Medulla oblongata (tissue), 1 donor: ENCODE data around the gene PRSS21.

Experiments used
- DNase-seq: peaks from one replicate; pipeline ENCODE4 v3.0.0-alpha.2; 2015; ENCODE audit errors: extremely low spot score

The PRSS21 gene

DNA sequence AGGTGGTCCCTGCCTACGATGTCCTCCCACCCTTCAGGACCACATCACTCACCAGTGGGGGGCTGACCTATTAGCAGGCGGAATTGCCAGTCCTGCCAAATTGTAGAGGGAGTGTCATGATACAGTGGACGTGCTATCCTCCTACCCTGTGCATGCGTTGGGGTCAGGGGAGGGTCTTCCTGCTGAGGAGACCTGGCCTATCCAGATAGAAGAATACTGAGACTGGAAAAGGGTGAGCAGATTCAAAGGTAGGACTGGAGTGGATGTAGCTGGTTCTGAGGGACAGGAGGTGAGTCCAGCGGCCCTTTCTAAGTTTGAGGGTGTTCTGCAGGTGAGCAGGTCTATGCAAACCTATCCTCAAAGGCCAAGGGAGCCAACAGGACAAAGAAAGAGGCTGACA lies 10.8 kb upstream of the PRSS21 start:
- no peak for DNase-seq

DNA sequence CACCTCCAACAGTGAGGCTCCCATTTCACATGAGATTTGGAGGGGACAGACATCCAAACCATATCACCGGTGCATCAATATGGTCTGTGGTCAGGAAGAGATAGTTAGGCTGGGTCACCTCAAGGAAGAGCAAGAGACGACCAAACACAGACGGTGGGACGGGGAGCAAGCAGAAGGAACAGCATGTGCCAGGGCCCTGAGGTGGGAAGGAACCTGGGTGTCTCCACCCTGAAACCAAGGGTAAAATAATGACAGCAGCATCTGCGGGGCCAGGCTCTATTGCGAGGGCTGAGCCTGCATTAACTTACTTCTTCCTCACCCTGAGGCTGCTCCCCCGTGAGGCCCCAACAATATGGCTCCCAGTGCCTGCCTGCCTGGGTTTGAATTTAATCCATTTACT lies 8.9 kb upstream of the PRSS21 start:
- no peak for DNase-seq

DNA sequence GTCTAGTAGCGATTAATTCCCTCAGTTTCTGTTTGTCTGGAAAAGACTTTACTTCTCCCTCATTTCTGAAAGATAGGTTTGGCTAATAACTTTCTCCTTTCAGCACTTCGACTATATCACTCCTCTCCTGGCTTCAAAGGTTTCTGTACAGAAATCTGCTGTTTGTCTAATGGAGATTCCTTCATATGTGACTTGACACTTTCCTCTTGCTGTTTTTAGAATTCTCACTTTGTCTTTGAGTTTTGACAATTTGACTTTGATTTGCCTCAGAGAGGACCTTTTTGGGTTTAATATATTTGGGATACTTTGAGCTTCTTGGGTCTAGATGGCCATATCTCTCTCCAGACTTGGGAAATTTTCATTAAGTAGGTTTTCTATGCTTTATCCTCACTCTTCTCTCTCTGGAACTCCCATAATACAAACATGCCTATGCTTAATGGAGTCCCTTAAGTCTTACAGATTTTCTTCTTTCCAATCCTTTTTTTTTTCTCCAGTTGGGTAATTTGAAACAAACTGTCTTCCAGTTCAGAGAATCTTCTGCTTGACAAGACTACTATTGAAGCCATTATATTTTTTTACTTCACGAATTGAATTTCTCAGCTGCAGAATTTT lies 7.8 kb upstream of the PRSS21 start:
- no peak for DNase-seq

DNA sequence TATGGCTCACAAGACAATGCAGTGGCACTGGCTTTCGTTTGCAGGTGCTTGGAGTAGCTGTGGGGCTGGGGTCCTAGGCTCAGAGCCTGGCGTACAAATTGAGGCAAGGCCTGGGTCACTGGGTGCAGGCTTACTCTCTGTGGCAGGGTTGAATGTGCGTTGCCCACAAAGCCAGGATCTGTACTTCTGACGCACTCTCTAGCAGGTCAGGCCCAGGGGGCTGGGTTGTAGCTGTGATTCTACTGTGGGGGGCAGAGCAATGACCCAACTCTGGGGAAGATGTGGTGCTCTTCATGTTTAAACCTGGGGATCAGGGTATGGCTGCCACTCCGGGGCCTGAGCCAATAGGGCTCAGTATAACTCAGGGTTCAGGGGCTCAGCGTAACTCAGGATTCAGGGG lies 6.4 kb upstream of the PRSS21 start:
- no peak for DNase-seq

DNA sequence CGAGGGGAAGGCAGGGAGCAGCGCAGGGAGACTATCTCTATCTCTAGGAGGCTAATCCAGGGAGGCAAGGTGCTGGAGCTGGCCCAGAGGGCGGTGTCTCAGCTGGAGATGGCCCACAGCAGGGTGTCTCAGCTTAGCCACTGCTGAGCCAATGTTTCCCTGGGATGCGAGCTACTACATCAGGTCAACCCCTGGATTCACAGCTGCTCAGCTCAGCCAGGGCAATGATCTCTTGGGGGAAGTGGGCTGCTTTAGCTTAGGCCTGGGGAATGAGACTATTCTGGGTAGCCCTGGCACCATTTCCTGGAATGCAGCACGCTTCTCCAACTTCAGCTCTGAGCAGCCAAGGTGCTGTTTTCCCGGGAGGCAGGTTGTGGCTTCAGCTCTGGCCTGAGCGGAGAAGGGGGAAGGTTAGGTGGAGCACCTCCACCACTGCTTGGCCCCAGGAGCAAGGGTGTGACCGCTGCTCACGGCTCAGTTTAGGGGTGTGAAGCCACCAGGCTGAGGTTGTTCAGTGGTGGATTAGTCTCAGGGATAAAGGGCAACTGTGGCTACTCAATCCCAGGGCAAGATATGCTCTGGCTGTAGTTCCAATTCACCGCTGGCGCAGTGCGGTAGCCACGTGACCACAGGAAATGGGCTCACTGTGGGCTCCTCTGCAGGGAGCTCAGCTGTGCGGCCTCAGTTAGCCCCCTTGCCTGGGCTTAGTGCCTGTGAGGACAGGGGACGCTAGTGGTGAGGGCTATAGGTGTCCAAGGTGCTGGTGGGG lies 5.2 kb upstream of the PRSS21 start:
- no peak for DNase-seq

DNA sequence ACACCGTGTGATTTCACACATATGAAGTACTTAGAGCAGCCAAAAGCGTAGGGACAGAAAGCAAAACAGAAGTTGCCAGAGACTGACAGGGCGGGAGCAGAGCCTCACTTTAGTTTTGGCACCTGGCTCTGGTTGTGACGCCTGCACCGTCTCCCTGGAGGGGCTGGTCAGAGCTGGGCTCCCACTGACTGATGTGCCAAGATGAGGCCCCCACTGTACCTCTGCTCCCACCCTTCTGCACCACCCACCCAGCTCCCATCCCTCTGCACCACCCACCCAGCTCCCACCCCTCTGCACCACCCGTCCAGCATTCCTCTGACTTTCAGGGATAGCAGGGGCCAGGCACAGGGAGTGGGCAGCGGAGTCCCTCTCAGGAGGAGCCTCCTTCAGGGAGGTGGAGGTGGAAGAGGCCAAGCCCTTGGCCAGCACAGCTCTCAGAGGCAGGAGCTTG lies 3.2 kb upstream of the PRSS21 start:
- no peak for DNase-seq

DNA sequence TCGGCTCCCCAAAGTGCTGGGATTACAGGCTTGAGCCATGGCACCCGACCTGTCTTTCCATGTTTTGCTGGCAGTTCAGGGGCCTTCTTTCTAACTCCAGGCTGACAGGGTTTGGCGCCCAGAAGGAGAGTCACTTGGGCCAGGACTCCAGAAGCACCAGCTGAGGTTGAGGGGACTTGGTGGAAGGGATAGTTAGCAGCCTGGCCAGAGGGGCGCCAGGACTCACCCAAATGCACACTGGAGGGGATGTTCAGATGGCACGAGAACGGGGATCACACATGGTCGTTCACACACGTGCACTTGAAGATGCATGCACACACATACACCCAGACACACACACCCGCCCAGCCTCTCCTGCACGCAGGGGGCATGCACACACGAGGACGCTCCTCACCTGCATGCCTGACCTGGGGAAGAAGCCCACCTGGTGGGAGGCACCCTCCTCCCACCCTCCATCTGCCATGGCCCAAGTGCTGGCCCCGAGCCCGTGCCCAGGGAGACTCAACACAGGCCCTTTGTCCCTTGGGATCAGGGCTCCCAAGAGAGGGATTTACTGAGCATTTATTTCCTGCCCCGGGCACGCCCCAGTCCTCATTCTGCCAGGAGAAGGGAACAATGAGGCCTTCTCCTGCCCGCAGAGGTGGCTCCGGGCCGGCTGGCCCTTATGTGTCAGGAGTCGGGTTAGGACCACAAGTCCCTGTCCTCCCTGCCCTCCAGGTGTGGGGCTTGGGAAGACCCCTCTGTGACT lies 2.3 kb upstream of the PRSS21 start:
- no peak for DNase-seq

DNA sequence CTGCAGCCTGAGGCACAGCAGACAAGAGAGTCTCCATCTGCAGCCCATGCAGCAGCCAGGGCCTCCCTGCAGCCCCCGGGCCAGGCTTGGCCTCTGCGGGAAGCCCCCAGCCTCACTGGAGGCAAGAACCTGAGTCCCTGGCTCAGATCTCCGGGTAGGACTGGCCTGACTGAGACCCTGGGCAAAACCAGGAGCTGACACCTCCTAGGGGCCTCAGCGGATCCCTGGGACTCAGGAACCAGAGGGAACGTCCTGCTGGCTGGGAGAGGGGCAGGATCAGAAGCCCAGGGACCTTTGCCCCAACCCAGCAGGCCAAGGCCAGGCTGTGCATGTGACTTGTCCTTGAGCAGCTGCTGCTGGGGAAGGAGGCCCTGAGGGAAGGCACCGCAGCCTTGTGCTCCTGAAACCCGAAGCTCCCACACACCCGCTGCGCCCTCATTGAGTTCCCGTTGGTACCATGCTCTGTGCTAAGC lies 1.7 kb upstream of the PRSS21 start:
- DNase-seq: no peak

DNA sequence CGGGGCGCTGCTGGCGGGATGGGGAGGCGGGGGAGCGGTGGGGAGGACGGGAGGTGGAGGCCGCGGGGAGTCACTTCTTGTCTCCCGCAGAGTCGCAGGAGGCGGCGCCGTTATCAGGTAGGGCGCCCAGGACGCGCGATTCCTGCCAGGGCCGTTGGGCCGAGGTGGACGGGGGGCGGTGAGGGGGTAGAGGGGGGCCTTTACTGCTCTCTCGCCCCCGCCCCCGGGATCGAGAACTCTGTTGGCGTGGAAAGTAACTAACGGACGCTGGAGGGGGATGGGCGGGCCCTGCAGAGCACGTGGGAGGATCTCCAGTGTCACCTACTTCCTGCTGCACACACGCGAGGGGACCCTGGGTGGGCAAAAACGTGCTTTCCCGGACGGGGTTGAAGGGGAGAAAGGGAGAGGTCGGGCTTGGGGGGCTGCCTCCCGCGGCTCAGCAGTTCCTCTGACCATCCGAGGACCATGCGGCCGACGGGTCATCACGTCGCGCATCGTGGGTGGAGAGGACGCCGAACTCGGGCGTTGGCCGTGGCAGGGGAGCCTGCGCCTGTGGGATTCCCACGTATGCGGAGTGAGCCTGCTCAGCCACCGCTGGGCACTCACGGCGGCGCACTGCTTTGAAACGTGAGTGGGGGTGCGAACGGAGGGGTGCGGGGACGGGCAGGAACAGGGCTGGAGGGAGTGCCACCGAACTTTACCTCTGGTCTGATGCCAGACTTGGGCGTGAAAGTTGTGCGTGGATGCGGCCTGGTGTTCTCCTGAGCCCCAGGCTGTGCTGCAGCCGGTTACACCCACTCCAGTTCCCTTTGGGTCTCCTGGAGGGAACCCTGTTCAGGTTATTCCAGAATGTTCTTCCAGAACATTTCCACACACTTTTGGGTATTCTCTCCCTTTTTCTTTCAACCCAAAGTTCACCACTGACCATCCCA lies 569 bp downstream of the PRSS21 start:
- no peak for DNase-seq

DNA sequence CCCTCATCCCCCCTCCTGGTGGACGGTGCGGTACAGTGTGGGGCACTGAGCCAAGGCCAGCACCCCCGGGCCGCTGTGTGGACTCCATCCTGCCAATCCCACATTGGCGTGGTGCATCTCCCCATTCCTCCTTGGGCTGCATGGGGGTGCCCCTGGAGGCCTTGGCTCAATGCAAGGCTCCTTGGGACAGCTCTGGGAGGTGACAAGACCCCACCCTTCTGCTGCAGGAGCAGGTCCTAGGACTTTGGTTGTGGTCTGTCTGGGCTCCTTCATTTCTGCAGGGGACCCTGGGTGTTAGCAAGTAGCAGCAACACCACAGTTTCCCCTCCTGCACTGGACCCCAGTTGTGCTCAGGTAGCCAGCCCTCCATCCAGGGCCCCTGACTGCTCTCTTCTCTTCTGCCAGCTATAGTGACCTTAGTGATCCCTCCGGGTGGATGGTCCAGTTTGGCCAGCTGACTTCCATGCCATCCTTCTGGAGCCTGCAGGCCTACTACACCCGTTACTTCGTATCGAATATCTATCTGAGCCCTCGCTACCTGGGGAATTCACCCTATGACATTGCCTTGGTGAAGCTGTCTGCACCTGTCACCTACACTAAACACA lies 1.3 kb downstream of the PRSS21 start:
- DNase-seq: no peak

DNA sequence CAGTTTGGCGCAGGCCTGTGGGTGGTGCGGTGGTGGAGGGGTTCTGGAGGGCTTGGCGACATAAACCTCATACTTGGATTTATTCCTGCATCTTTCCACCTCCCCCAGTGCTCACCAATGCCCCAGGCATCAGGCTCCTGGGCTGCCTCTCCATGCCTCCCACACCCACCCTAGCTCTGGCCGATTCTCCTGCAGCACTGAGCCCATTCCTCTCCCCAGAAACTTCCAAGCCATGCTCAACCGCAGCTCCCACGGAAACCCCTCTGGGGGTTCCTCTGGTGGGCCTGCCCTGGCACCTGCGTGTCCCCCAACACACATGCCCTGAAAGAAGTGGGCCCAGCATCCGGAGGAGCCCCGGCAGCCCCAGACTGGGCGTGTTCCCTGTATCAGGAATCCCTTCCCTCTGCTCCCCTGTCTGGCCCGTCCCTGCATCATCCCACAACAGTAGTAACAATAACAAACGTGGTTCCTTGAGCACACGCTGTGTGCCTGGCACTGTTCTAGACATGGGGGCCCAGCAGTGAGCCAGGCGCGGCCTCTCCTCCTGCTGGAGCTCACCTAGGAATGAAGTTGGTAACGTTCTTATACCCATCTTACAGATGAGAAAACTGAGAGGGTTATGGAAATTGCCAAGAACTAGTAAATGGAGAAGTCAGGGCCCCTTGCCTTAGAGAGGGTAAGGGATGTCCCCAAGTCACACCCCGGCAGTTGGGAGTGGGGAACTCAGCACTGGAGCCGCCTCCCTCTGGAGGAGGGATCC lies 2.3 kb downstream of the PRSS21 start:
- no peak for DNase-seq

DNA sequence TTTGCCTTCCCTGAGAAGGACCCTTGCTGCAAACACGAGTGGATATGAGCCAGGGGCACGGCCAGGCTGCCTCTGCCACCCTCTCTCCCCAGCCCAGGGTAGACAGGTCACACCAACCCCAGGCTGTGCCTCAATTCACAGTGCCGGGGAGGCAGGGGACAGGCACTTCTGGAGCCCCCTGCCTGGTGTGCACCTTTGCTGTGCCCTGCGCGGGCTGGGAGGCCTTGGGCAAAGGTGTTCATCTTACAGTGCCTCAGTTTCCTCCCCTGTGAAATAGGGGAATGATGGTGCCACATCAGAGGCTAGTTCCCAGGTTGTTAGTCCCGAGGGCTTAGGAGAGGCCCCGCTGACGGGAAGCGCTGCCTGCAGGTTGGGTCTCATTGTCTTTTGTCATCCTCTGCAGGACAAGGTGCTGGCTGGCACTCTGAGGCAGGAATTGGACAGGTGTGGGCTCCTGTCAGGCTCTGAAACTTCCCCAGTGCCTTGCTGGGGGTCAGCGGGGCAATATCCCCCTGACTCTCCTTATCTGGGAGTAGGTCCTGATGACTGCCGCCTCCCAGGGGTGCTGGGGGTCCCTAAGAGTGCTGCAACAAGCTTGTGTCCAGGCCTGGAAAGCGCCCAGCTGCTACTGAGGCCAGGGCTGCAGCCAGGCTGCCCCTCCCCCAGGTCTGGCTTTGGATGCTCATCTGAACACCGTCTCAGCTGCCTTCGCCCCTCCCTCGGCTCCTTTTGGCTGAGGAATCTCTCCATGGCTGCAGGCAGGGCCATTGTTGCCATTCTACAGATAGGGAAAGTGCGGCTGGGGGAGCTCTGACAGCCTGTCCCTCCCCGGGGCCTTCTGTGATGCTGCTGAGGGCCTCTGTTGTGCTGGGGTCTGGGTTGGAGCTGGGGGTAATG lies 3.1 kb downstream of the PRSS21 start:
- DNase-seq: no peak

DNA sequence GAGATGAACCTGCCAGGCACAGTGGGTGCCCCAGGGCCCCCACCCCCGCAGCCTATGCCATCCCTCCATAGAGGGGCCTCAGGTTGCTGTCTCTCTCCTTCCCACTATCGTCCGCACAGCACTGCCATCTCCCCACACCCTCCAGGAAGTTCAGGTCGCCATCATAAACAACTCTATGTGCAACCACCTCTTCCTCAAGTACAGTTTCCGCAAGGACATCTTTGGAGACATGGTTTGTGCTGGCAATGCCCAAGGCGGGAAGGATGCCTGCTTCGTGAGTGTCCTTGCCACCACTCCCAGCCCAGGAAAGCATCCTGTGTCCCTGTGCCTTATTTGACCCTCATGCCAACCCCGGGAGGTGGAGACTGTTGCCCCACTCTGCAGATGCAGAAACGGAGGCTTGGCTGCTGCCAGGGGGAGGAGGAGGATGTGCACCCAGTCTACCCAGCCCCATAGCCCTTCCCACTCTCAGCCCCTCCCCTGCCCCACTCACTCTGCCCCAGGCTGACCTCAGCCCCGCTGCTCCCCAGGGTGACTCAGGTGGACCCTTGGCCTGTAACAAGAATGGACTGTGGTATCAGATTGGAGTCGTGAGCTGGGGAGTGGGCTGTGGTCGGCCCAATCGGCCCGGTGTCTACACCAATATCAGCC lies 3.9 kb downstream of the PRSS21 start:
- no peak for DNase-seq

DNA sequence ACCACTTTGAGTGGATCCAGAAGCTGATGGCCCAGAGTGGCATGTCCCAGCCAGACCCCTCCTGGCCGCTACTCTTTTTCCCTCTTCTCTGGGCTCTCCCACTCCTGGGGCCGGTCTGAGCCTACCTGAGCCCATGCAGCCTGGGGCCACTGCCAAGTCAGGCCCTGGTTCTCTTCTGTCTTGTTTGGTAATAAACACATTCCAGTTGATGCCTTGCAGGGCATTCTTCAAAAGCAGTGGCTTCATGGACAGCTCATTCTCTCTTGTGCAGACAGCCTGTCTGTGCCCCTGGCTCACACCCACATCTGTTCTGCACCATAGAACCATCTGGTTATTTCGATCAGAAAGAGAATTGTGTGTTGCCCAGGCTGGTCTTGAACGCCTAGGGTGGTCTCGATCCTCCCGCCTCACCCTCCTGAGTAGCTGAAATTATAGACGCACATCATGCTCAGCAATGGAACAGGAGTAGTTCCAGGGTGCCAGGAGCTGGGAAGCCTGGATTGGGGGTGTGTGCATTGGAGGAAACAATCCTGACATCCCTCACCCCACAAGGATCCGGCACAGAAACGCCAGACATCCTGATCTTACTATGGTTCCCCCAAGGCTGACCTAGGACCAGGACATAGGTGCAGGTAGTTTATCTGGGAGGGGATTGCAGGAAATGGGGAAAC lies 4.6 kb downstream of the PRSS21 start:
- no peak for DNase-seq

DNA sequence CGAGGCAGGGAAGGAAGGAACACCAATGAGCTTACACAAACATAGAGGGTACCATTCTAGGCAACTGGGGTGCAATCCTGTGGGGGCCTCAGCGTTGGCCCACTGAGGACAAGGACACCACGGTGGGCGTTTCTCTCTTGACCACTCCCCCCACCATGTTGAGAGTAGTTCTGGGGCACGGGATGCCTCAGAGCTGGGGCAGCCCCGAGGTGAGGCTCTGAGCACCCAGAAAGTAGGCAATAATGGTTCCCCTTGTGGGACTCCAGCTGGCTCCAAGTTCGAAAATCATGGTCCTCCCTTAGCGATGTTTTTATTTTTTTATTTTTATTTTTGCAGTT lies 5.1 kb downstream of the PRSS21 start:
- DNase-seq: no peak

DNA sequence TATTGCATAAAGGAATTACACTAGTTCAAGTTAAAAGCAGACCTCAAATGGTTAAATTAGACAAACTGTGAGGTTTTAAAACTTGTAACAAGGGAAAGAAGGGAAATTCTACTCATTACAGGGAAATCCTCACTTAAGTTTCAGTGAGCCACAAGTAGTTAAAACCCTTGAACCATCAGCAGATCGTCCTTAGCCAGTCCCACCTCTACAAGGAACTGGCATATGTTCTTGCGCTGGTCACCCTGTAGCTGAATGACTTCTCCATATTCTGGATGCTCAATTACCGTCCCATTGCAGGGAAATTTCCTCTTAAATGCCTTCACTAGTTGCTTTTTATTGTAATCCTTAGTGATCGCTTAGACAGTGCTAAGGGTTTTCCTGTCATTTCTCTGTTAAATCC lies 5.5 kb downstream of the PRSS21 start:
- DNase-seq: no peak

DNA sequence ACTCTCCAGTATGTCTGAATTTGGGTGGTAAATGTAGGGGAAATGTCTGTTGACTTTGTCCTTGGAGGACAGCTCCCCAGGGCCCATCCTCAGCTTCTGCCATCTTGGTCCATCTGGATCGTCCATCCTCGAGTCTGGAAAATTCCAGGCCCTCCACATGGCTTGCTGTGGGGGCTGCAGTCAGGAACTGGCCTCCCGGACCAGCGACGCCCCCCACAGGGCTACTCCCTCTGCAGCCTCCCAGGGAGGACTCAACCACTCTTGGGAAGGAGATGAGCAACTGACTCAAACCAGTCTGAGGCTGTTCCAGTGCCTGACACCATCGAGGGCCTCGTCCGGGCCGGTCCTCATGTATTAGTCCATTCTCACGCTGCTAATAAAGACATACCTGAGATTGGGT lies 7.6 kb downstream of the PRSS21 start:
- DNase-seq: no peak

DNA sequence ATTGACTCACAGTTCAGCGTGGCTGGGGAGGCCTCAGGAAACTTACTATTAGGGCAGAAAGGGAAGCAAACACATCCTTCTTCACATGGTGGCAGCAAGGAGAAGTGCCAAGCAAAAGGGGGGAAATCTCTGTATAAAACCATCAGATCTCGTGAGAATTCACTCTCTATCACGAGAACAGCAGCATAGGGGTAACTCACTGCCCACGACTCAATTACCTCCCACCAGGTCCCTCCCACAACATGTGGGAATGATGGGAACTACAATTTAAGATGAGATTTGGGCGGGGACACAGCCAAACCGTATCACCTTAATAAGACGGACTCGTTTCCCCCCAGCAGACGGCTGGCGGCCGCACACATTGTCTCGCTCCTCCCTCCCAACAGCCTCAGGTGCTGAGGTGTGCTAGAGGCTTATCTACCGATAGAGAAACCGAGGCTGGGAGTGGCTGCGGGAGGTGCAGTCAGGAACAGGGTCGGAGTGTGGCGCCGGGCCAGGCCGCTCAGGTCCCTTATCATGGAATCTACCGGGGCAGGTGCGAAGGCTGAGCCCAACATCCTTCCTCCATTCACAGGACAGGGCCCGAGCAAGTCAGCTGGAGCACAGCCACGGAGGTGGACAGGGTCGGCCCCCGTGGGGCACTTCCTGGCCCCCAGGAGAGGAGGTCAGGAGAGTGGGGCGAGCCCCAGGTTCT lies 8.2 kb downstream of the PRSS21 start:
- DNase-seq: no peak
